Measurements from ENCODE around the gene FXYD6.

The FXYD6 gene

DNA sequence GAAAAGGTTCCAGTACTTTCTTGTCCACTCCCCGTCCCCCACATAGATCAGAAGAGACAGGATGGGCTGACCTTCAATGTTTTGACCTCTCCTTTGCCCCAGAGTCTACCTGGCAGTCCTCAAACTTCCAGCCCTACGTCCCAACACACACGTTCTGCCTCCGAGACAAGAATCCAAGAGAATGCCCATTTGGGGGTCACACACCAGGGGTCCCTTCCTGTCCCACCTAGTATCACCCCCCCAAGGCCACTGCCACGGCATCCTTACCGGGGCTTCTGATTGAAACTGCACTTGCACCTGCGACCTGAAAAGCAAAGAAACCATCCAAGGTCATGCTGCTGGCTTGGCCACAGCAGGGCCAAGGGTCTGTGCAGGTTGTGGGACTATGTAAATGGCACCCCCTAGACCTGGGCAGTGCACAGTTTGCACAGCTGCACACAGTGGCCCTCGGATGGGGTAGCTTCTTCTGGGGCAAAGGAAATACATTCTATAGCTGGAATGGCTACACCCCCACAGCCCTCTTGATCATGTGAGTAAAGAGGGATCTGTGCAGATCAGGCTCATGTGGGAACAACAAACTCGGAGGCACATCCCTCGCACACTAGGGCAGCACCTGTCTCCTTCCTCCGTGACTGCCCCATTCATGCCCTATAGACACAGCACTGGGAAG, 35.4 kb downstream of the FXYD6 start:
- FAIRE-seq: no peak

DNA sequence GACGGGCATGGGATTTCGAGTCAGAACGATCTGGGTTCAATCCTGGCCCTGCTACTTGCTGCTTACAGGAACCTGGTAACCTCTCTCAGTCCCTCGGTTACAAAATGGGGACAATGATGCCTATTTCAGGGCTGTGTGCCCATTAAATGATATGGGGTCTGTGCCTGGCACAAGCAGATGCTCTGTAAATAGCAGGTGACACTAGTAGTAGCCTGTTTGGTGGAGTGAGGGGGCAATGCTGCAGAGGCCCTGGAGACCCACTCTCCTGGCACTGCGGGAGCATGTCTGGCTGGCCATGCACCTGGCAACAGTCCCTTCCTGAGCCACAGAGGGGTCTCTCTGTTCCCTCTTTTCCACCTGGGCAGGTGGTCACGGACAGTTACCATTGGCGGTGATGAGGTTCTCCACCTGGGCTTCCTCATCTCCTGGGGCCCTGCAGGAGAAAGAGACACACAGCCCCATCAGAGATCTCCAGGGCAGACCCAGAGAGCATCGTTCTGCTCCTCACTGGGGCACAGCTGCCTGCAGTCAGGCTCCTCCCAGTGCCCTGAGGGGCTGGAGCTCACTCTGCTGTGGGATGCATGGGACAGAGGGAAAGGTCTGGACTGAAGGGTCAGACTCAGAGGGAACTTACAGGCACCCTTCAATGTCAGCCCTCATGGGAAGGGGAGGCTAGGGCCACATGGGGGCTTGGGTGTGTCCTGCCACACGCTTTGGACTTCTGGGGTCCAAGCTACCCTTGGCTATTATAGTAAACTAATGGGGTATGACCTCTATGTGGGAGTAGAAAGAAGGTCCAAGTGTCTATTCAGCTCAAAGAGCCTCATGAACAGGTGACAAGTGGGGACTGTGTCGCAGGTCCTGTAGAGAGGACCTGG, 36.3 kb downstream of the FXYD6 start:
- FAIRE-seq: no peak

DNA sequence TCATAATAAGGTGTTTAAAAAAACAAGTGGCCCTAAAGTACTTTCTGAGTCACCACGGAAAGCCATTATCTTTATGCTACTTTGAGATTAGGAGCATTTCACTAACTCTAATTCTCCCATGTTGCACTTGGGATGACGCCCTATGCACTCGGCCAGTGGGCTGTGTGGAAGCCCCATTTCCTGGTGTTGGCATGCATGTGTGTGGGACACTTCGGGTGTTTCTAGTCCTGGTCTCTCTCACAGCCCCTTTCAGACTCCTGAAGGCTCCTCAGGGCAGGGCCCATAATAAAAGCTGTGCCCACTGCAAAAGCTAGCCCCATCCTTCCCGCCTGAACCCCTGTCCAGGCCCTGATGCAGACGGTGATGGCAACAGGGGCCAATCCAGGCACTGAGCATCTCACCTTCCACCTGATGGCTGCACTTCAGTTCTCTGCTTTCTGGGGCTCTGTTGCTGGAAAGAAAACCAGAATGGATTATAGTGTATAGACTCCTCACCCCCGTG, 37.0 kb downstream of the FXYD6 start:
- no peak for FAIRE-seq

DNA sequence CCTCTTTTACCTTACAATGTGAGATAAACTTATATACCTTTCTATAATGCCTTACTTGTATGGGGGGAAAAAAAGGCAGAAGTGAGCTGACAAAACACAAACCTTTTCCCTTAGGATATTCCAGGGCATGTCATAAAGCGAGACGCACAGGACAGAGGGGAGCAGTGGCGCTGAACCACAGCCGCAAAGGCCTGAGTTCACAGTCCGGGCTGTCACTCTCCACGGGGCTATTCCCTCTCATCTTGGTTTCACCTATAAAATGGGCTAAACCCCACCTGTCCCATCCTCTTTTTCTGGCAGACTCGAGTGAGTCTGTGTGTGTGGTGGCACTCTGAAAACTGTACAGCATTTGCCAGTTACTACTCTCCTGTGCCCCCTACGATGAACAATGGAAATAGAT, 37.6 kb downstream of the FXYD6 start:
- no peak for FAIRE-seq

DNA sequence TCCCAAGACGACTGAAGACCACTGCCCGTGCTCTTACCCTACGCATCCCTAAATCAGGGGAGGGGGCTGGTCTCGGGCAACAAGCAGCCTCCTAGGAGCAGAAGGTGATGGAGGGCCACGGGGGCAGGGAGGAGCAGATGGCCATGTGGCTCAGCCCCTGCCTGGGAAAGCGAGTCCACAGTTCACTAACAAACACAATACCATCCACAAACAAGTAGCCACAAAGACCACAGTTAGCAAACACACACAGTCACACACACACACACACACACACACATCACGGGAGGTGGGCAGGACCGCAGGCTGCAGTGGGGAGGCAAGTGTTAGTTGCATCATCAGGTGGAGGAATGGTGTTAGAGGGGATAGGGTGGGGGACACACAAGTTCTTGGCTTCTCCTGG, 38.7 kb downstream of the FXYD6 start:
- no peak for FAIRE-seq

DNA sequence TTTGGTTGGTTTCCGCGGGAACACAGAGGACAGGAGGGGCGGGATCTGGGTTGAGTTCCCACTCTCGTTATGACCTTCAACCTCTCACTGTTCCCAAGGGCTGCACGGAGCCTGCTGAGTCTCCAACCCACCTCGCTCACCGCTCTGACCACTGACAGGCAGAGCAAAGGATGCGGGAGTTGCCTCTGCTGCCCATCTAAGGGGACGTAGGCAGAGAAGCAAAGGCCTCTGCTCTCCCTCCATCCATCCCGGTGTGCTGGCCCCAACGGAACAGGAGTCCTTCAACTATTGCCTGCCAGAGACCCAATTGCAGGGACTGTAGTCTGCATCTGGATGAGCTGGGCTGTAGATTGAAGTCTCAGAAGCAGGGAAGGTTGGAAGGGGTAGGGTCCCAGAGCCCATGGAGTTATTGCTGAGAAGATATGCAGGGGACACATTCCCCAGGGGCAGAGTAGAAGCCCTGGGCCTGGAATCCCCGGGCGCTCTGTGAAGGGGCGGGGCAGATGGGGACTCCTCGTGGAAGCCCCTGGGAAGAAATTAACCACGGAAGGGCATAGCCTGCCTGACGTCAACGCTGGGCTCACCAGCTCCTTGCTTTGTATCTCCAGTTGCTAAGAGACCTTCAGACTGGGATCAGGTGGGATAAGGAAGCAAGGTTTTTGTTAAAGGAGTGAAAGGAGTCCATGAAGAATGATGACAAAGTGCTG, 39.2 kb downstream of the FXYD6 start:
- peak; percentile 38 for FAIRE-seq

DNA sequence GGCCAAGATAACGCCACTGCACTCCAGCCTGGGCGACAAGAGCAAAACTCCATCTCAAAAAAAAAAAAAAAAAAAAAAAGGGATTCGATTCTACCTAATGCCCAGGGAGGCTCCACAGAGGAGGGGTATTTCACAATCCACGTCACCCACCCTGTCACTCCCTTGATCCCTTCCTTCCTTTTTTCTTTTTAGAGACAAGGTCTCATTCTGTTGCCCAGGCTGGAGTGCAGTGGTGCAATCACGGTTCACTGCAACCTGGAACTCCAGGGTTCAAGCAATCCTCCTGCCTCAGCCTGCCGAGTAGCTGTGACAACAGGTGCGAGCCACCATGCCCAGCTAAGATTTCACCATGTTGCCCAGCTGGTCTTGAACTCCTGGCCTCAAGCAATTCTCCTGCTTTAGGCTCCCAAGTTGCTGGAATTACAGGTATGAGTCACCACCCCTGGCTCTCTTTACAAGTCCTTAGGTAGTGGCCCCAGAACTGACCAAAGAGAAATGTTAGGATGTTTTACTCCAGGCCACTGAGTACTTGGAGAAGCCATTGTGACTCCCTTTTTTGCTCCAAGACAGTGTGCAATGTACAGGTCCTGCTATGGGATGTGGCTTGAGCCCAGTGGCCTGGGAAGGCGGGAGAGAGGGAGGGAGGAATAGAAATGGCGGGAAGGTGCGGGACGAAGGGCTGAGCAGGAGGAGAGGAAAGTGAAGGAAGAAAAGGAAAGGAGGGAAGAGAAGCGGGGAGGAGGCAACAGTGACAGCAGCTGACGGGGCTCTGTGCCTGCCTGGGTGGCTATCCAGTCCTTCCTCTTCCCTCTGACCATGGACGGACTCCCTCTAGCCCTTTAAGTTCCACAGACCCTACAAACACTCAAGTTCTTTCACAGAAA, 40.1 kb downstream of the FXYD6 start:
- no peak for FAIRE-seq

DNA sequence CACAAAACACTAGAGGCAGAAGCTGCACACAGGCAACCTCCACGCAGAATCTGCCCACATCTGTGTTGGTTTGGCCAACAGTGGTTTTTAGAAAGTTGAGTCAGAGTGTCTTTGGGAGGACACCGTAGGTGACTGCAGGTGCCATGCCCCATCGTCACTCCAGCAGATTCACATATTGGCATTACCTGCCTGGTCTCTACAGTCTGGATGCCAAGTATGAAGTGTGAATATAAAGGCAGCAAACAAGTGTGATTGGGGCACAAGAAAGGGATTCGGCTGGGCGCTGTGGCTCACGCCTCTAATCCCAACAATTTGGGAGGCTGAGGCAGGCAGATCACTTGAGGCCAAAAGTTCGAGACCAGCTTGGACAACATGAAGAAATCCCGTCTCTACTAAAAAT, 40.9 kb downstream of the FXYD6 start:
- no peak for FAIRE-seq

DNA sequence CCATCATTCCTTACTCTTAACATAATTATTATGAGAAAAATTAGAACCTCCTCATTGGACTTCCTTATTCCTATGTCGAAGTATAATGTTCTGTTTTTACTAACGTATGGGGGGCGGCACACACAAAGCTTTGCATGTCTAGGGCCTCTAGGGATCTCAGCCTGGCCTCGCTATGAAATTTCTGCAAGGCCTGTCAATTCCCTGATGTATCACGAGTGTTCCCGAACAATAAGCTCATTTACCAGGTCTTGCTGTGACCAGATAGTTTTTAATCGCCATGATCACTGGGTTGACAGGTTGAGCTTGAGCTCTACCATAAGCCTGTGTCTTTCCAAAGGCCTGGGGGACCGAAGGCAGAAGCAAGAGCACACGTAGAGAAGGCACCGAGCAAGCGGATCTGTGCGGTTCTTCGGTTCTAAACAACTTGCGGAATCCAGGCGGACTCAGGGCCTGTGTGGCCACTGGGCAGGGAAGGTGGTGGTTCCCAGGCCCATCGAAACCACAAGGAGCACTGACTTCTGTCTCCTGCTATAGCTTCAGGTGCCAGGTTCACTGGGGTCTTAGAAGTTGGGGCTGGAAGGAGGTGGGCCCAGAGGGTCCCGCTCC, 41.5 kb downstream of the FXYD6 start:
- no peak for FAIRE-seq

DNA sequence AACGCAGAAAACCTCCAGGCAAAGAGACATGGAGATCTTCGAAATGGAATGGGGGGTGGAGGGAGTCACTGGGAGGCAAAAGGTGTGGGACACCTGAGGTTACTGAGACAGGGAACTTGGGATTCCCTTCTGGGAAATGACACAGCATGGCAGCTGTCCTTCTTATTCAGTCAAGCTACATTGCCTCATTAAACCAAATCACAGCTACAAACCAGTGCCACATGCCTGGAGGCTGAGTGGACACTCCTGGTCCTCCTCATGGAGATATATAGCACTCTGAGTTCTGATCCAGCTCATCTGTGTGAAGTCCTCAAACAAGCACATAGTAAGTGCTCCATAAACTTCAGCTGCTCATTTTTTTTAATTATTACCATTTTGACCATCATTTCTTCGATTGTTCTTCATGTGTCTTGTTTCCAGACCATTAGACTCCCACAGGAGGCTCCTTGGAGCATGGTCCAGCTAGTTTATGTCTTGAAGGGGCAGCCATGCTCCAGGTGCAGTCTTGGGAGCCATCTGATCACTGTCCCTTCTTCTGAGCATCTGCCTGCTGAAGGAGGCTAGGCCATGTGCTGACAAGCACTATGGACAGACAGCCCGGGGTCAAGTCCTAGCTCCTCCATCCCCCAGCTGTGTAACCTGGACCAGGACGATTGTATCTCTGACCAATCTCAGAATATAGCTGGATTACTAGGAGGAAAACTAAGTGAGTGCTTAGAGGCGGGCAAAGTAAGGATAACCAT, 42.2 kb downstream of the FXYD6 start:
- FAIRE-seq: no peak

DNA sequence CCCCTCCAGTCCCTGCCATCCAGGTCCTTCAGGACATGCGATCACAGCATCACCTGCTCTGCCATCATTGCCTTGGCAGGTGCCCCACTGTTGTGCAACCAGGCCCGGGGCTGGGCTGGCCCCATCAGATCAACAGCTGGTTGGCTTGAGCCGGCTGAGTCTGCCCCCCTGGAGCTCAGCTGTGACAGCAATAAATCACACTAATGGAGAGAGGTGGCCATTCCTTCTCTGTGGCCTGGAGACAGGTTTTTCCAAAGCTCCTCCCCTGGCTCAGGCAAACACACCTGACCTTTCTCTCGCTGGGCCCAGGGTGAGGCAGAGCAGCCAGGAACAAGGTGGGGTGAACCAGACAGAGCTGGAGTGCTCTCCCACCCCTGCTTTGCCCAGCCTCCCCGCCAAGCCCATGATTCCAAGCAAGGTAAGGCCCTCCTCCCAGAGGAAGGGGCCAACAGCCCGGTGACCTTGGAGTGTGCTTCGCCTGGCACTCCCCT, 43.0 kb downstream of the FXYD6 start:
- FAIRE-seq: peak; percentile 90

DNA sequence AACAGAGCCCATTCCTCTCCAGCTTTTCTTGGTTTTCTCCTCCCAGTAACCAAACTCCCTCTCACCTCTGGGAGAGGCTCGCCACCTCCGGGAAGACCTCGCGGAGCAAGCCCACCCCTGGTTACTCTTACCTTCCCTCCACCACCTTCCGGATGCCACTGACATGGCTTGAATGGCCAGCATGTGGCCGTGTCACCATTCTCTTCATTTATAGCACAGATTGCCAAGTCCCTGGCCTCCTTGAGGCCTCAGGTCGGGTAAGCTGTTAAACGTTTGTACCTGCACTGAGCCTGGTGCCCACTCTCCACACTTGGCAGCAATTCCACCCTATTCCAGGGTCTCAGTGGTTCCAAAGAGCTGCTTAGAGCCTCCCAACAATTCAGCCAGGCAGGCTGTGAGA, 43.9 kb downstream of the FXYD6 start:
- FAIRE-seq: no peak

DNA sequence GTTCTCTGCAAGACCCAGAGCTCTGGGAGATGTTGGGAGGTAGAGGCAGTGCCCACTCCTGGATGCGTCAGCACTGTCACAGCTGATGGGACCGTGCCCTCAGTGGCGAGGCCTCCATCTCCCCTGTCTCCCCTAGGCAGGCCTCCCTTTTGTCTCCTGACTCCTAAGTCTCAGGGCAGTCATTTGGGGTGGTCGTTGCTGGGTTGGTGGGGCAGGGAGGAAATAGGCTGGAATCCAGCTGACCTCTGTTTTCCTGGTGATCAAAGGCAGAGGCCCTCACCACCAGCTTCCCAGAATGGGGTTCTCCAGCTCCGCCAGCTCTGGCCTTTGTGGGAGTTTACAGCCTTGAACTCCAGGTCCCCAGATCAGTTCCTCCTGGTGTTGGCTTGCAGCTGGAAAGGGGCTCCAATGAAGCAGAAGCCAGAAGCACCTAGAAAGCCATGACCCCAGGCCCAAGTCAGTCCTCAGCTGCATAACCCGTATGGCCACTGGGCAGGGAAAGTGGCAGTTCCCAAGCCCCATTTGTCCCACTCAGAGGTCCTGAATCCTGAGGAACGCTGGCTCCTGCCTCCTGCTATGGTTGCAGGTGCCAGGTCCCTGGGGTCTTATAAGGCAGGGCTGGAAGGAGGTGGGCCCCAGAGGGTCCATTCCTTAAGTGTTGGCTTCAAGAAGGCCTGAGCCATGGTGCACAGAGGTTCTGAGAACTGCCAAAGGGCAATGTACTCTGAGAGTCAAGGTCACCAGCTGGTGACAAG, 44.6 kb downstream of the FXYD6 start:
- no peak for FAIRE-seq

DNA sequence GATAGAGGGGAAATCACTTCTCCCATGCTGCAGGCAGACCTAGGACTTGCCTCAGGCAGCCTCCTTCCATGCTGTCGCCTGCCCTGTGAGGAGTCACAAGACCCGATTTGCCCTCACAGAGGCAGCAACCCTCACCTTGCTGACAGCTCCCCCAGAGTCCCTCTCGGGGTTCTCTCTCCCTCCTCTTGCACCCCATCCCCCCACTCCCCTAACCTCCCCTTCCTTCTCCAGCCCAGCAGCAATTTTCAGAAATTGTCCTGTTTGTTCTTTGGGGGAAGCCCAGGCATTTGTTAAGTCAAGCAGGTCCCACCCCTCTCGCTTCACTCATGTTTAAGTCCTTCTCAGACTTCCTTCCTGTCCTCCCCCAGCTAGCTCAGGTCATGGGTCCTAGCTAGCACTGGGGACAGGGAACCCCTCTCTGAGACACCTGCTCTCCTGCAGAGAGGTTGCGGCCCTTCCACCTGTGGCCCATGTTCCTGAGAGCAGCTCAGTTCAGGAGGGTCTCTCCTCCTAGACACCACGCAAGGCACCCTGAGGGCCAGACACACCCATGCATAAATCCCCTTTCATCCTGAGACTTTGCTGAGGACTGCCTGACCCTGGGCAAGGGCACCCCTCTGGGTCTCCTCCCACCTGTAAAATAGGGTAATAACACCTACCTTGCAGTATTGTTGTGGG, 45.6 kb downstream of the FXYD6 start:
- FAIRE-seq: no peak

DNA sequence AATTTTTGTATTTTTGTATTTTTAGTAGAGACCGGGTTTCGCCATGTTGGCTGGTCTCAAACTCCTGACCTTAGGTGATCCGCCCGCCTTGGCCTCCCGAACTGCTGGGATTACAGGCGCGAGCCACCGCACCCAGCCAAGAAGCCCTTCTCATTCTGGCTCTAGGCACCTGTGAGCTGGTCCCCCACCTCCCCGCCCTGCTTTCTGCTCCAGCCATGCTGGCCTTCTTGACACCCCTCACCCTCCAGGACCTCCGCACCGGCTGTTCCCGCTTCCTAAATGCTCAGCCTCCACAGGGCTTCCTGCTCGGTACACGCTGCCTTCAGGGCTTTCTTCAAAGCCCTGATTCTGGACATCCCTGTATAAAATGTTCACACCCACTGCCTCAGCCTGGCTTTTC, 46.4 kb downstream of the FXYD6 start:
- FAIRE-seq: no peak

DNA sequence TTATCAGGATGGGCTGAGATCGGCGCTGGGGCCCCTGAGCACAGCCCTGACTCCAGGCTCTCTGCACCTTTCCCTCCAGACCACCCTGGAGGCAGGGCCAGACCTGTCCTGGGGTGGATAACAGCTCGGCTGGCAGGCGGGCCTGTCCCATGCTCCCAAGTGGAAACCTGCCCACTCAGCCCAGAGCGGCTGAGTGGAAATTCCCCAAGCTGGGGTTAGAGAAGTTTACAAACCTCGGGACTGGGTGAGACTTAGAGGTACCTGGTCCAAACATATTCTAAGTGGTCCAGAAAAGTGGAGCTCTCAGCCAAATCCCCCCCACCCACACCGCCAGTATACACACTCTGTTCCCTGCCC, 47.1 kb downstream of the FXYD6 start:
- FAIRE-seq: no peak

DNA sequence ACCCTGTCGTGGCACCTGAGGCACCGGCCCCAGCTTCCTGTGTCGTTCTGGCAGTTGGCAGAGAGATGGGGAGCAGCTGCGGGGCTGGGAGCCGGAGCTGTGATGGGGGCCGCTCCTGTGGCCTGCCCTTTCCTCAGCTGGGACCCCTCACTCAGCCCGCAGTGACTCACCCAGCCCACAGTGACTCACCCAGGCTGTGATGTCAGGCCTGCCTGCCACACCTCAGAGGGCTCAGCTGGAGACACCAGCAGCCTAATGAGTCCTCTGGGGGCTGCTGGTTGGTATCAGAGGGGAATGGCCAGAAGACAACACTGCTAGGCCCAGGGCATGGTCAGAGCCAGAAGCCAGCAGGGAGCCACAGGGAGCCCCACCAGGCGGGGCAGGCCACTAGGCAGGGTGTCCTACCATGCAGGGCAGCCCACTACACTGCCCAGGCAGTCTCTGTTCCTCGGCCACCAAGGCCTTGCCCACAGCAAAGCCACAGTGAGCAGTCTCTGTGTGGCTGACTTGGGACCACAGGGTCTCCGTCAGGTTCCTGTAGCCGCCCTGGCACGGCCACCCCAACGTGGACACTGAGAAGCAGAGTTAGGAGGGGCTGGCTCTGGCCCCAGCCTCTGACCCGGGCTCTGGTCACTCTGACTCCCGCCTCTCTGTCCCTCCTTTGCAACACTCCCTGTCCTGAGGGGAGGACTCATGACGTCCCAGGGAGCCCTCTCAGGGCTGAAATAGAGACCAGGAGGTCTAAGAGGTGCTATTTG, 47.7 kb downstream of the FXYD6 start:
- no peak for FAIRE-seq

DNA sequence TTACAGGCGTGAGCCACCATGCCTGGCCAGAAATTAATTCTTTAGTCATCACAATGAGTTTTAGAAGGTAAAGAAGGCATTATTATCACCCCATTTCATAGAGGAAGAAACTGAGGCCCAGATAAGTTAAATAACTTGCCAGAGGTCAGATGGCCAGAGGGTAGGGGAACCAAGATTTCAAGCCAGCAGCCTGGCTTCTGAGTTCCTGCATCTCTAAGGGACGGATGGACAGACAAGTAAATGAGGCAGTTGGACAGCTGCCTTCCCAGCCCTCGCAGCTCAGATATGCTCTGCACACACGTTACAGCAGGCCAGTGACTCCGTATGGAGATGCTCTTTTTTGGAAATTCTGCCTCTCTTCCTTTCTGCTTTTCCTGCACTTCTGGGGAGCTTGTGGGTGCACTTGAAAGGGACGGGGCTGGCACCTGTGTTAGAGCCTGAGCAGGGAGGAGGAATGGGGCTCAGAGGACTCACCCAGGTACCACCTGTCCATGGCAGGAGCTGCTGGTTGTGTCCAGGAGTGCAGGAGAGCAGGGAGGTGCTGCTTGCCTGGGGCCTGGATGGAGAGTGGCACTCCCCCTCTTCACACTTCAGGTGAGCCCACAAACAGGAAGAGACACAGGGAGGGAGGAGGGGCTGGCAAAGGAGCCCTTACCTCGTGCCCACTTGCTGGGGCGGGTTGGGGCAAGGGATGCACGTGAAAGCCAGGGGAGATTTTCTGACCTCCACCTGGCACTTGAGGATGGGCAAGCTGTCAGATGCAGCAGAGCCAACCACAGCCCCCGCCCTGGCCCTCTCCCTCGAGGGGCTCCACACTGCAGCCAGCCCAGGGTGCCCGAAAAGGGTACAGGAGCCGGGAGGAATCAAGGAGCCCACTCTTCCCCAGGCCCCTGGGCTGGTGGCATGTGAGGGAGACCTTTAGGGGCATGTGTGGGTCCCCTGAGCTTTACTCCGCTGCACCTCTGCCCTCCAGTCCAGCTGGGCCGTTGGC, 48.6 kb downstream of the FXYD6 start:
- FAIRE-seq: no peak
